GM12878 (cell line): Measurements from ENCODE around the gene BAG5. TPM values are rescaled to one million over a fixed set of nuclear protein-coding genes. Genes with fewer than 3 reads are reported as not detected.
A peak's percentile ranks its signal among the peaks of the same experiment; 100 is the strongest.

Experiments
- ATF3 ChIP-seq: IDR thresholded peaks from 2 replicates; pipeline ENCODE4 v1.6.1; 2011; ENCODE audit warnings: low read depth, mild to moderate bottlenecking, low read length, moderate library complexity, borderline replicate concordance; ENCODE audit errors: extremely low read depth
- BRCA1 ChIP-seq: IDR thresholded peaks from 2 replicates; pipeline ENCODE4 v1.6.1; 2011; ENCODE audit warnings: low read depth, low read length, improper control_type of control experiment
- CHD2 ChIP-seq: IDR thresholded peaks from 2 replicates; pipeline ENCODE4 v1.6.1; 2011; ENCODE audit warnings: low read depth, low read length, improper control_type of control experiment, borderline replicate concordance
- CREM ChIP-seq: IDR thresholded peaks from 2 replicates; pipeline ENCODE4 v1.6.1; 2014; ENCODE audit warnings: antibody characterized with exemption, low read depth
- GATAD2B ChIP-seq: fragments of 450-650 bp; conservative IDR thresholded peaks from 2 replicates; pipeline ENCODE4 v1.6.1; 2017; ENCODE audit warnings: low read depth, mild to moderate bottlenecking, moderate library complexity
- HCFC1 ChIP-seq: fragments of 150-350 bp; IDR thresholded peaks from 2 replicates; pipeline ENCODE4 v1.6.1; 2014; ENCODE audit warnings: low read length
- MAX ChIP-seq: IDR thresholded peaks from 2 replicates; pipeline ENCODE4 v1.6.1; 2012; ENCODE audit warnings: low read depth, low read length, improper control_type of control experiment
- MXI1 ChIP-seq: fragments of 150-350 bp; IDR thresholded peaks from 2 replicates; pipeline ENCODE4 v1.6.1; 2011; ENCODE audit warnings: low read depth, mild to moderate bottlenecking, inconsistent platforms, low read length, improper control_type of control experiment
- MYC ChIP-seq: IDR thresholded peaks from 2 replicates; pipeline ENCODE4 v1.6.1; 2011; ENCODE audit warnings: mild to moderate bottlenecking, low read length, moderate library complexity, inconsistent platforms; ENCODE audit not compliant: insufficient read depth, insufficient replicate concordance, insufficient read length, severe bottlenecking
- POLR2AphosphoS2 ChIP-seq: IDR thresholded peaks from 2 replicates; pipeline ENCODE4 v1.6.1; 2011; ENCODE audit warnings: low read depth, mild to moderate bottlenecking, low read length, improper control_type of control experiment, moderate library complexity
- POU2F2 ChIP-seq: IDR thresholded peaks from 3 replicates; pipeline ENCODE4 v1.6.1; 2011; ENCODE audit warnings: low read depth, mild to moderate bottlenecking, low read length, borderline replicate concordance
- PRDM15 ChIP-seq: fragments of 450-650 bp; formaldehyde crosslinking; IDR thresholded peaks from 2 replicates; pipeline ENCODE4 v1.4.0; 2020; ENCODE audit warnings: mild to moderate bottlenecking, moderate library complexity
- RB1 ChIP-seq: fragments of 450-650 bp; formaldehyde crosslinking; IDR thresholded peaks from 2 replicates; pipeline ENCODE4 v1.6.1; 2017; ENCODE audit warnings: mild to moderate bottlenecking, borderline replicate concordance
- RUNX3 ChIP-seq: IDR thresholded peaks from 2 replicates; pipeline ENCODE4 v1.6.1; 2012; ENCODE audit warnings: low read length, inconsistent platforms
- SIX5 ChIP-seq: IDR thresholded peaks from 2 replicates; pipeline ENCODE4 v1.6.1; 2011; ENCODE audit warnings: mild to moderate bottlenecking, low read depth, low read length, moderate library complexity; ENCODE audit not compliant: severe bottlenecking
- TAF1 ChIP-seq: IDR thresholded peaks from 2 replicates; pipeline ENCODE4 v1.6.1; 2011; ENCODE audit warnings: mild to moderate bottlenecking, low read depth, low read length, borderline replicate concordance
- TCF12 ChIP-seq: IDR thresholded peaks from 2 replicates; pipeline ENCODE4 v1.6.1; 2011; ENCODE audit warnings: low read depth, mild to moderate bottlenecking, low read length
- USF1 ChIP-seq: IDR thresholded peaks from 2 replicates; pipeline ENCODE4 v1.6.1; 2011; ENCODE audit warnings: borderline replicate concordance, low read depth, mild to moderate bottlenecking, moderate library complexity, mixed read lengths, low read length; ENCODE audit not compliant: insufficient read depth; ENCODE audit errors: extremely low read length
- USF2 ChIP-seq: IDR thresholded peaks from 2 replicates; pipeline ENCODE4 v1.6.1; 2011; ENCODE audit warnings: low read depth, low read length, improper control_type of control experiment, borderline replicate concordance
- YY1 ChIP-seq: IDR thresholded peaks from 2 replicates; pipeline ENCODE4 v1.6.1; 2011; ENCODE audit warnings: low read depth, mild to moderate bottlenecking, low read length
- polyA plus RNA-seq, 11 experiments: library from polyadenylated mRNA; depleted of rRNA in 4 of 11; unstranded in 6 of 11; stranded (reverse) in 5 of 11; fragments of >200 nt; fragmentation: Nextera tagmentation in 4 of 11; fragmentation: Illumina TruSeq in 1 of 11; extraction: Ambion mirVana in 4 of 11; extraction: Trizol in 1 of 11; gene quantifications; 1 replicate in 1 of 11; 2 replicates in 10 of 11; pipeline versions ENCODE4 v1.2.1 to v1.2.3, GENCODE V29; 2011 to 2016; ENCODE audit warnings: inconsistent platforms in 2 of 11, missing spikeins in 2 of 11, low read depth in 1 of 11
- total RNA-seq, 4 experiments: library from RNA; depleted of rRNA in 3 of 4; stranded (reverse); fragments of >200 nt in 3 of 4; fragmentation: Illumina TruSeq in 1 of 4; extraction: Trizol in 1 of 4; gene quantifications; 2 replicates each; pipeline versions ENCODE4 v1.2.1 to v1.2.3, GENCODE V29; 2013 to 2021

BAG5 gene
- total and polyA plus RNA-seq, 10 of the 15 experiments (the other 5 are each of a cell fraction or from before 2014, with no cell fraction given) = 9.9 to 30.5 (median 20.1) TPM

GRCh38 chr14:103528587-103529382 is 33.7 kb downstream of the BAG5 start, which contains the start of gene TRMT61A (continued):
- TF ChIP-seq PRDM15 (CRISPR knock-in tag) = no peak
- TF ChIP-seq MAX = peak; percentile 96
- no peak for TF ChIP-seq BRCA1
- TF ChIP-seq MYC = peak; percentile 73
- peak; percentile 69; the same call in 1 of the 2 replicates for TF ChIP-seq POLR2AphosphoS2
- TF ChIP-seq USF2 = peak; percentile 22; the same call in 1 of the 2 replicates
- 0 out of 2 replicates have a peak, but pooled peaks have one; percentile 54 for TF ChIP-seq RUNX3
- peak; percentile 29; the same call in 1 of the 2 replicates for TF ChIP-seq RB1
- TF ChIP-seq SIX5 = peak; percentile 33
- peak; percentile 17; the same call in 1 of the 2 replicates for TF ChIP-seq YY1
- TF ChIP-seq TAF1 = 0 out of 2 replicates have a peak, but pooled peaks have one; percentile 24
- TF ChIP-seq HCFC1 = peak; percentile 67
- 0 out of 3 replicates have a peak, but pooled peaks have one; percentile 19 for TF ChIP-seq POU2F2
- TF ChIP-seq GATAD2B = peak; percentile 79; the same call in 1 of the 2 replicates
- peak; percentile 99 for TF ChIP-seq MXI1
- TF ChIP-seq USF1 = peak; percentile 69
- peak; percentile 2; the same call in 1 of the 2 replicates for TF ChIP-seq TCF12
- no peak; the same call in 1 of the 2 replicates for TF ChIP-seq CHD2
- peak; percentile 51; the same call in 1 of the 2 replicates for TF ChIP-seq ATF3
- TF ChIP-seq CREM = peak; percentile 94
